Renal pelvis (tissue), 4 donors: ENCODE data around the gene SLC1A2. TPM values are rescaled to one million over a fixed set of nuclear protein-coding genes. Genes with fewer than 3 reads are reported as not detected.

ENCODE experiments used
- DNase-seq: peaks from one replicate; pipeline ENCODE4 v3.0.0-alpha.2; 2013
- polyA plus RNA-seq, 3 donors: library from polyadenylated mRNA; unstranded; fragments of 120-200 nt; gene quantifications; one replicate each; pipeline ENCODE4 v1.2.1, GENCODE V29; 2013; ENCODE audit not compliant: insufficient read length in 3 of 3

The SLC1A2 gene
- polyA plus RNA-seq, 3 donors: 0.44 to 0.61 (median 0.52) TPM

- DNase-seq: no peak
Measured at GRCh38 chr11:35272391-35272902, 146.9 kb downstream of the SLC1A2 start.

DNA sequence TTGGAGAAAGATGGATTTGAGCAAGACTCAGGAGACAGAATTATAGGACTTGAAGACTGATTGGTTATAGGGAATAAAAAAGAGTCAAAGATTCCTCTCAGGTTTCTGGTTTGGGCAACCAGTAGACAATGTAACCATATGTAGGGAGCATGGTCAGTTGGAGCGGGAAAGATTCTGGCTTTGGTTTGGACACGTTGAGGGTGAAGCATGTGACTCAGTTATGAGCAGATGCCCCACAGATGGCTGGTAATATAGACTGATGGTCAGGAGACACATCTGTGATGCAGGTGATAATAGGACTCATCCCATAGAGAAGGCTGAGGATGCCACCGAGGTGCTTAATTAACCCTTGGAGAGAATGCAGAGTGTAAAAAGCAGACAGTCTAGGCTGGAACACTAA is 148.3 kb downstream of the SLC1A2 start:
- DNase-seq: no peak

DNA sequence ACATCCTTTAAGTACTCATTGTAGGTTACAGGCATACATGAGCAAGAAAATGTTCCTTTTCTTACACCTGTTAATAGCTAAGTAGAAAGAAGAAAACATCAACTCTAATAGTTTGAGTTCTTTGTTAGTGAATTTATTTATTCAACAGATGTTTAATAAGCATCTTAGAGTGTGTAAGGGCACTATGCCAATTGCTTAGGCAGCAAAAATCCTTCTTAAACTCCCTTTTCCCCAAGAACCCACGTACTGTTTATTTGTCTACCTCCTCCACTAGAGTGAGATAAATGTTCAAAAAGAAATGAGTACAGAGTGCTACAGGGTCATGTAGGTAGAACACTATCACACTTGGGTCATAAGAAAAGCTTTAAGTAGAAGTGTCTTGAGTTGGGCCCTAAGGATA is 149.0 kb downstream of the SLC1A2 start:
- no peak for DNase-seq

DNA sequence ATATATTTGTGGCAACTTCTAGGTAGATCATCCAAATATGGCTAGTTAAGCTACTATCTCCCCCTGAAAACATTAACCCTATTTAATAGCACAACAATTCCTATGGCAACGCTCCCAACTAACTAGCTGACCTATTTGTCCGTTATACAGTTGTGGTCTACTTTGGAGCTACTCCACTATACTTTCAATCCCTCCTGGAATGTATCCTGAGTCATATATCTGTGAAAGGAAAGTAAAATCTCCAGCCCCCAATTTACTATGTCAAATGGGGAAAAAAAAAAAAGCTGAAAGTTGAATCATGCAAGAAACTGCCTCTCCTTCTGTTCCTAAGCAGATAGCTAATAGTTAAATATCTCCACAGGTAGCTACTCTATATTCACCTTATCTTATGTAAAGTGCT is 151.9 kb downstream of the SLC1A2 start:
- DNase-seq: no peak

- DNase-seq: no peak
Measured at GRCh38 chr11:35265755-35266454, 153.5 kb downstream of the SLC1A2 start.

GRCh38 chr11:35262735-35263134 is 156.6 kb downstream of the SLC1A2 start:
- no peak for DNase-seq

DNA sequence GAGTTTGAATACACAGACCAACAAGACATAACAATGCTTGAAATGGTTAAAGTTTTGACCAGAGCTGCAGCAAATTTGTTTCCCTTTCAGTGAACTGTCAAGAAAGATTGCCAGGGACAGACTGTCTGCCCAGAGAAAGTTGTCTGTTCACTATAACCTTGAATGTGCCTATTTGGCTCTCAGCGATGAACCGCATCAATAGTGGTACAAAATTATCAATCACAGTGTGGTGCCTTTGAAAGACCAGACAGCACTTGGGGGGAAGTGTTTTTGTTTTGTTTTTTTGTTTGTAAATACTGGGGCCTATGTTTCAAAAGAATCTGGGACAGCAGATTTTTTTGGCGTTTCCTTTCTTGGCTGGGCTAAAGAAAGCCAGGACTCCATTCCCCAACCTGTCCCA is 157.3 kb downstream of the SLC1A2 start:
- DNase-seq: no peak

DNA sequence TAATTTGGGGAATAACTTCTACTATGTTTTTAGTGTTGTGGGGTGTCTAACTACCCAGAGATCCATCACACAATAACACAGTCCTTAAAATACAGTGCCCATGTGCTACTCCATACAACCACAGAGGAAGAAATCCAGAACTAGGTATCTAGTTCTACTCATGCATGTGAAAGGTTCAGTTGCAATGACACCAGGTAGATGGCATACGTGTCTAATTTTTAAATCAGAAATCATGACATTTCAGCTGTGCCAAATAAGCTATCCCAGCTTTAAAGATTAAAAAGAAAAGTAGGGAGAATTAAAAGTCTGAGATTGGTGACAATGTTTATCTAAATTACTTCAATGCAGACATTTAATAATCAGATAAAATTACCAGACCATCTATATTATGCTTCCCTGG is 158.2 kb downstream of the SLC1A2 start:
- no peak for DNase-seq

DNA sequence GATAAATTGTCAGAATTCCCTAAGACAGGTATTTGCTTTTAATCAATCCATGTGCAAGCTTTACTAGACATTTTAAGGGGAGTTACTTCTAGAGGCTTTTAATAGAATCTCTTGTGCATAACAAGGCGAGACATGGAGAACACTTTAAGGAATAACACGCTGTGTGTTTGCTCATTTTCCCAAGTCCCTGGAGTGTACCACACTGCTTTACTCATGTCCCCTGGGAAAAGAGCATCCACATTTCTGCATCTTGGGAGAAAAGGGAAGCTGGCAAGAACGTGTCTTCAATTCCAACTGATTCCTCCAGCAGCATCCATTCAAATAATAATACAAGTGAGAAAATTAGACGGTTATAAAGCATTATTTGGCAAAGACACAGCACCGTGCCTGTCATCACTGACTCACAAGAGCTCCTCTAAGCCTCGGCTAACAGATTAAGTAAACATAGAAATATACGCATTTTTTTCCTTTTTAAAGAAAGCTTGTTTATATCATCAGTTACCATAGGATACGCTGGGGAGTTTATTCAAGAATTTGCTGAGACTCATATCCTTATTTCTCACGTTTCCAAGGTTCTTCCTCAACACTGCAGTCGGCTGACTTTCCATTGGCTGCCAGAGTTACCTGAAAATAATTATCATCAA is 158.9 kb downstream of the SLC1A2 start:
- DNase-seq: no peak

GRCh38 chr11:35259529-35259928 is 159.8 kb downstream of the SLC1A2 start:
- DNase-seq: no peak

DNA sequence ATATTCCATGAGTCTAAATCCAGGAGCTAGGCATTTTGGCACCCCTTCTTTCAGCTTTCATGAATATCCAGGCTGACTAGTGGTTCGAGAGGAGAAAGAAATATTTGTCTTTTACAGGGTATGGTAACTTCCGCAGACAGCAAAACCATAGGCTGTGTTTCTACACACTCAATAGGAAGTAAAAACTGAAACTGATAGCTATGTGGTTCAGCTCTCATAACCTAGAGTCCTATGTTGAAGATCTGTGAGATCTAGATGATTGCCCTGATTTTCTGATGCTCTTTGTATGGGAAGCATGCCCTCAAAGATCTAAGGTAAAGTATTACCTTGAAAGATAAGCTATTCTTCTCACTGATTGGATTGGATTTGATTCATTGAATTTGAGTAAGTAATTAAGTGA is 162.1 kb downstream of the SLC1A2 start:
- DNase-seq: no peak

- no peak for DNase-seq
Measured at GRCh38 chr11:35256296-35256695, 163.1 kb downstream of the SLC1A2 start.

- DNase-seq: no peak
Measured at GRCh38 chr11:35255514-35255913, 163.8 kb downstream of the SLC1A2 start.

- DNase-seq: no peak
Measured at GRCh38 chr11:35253237-35253636, 166.1 kb downstream of the SLC1A2 start.

DNA sequence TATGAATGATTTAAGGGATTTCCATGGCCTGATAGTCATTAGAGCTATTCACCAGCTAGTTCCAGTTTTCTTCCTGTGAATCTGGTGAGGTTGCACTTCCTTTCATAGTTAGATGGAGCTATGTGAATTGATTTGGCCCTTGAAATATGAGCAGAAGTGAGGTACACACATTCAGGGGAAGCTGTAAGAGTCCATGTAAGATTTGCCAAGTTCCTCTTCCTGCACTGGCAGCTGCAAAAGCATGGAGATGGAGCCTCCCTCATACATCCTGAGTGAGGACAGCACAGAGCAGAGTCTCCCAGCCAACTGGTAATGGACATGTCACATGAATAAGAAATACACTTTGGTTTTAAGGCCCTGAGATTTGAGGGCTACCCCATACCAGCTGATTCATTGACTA is 168.7 kb downstream of the SLC1A2 start:
- DNase-seq: no peak

DNA sequence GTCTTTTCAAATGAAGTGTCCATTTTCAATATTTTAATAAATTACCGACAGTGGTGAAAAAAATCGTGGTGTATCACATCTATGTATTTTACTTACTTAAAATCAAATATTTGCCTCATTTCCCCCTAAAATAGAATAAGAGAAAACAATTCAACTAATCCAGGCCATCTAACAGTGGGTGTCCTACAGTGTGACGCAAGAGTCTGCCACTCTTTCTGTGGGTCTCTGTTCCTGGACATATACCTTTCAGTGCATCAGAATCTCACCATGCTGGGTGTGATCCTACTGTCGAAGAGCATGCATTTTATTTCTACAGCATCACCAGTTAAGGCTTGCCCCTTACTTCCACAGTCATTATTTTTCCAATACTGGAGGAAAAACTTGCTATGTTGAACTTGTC is 169.2 kb downstream of the SLC1A2 start:
- DNase-seq: no peak

DNA sequence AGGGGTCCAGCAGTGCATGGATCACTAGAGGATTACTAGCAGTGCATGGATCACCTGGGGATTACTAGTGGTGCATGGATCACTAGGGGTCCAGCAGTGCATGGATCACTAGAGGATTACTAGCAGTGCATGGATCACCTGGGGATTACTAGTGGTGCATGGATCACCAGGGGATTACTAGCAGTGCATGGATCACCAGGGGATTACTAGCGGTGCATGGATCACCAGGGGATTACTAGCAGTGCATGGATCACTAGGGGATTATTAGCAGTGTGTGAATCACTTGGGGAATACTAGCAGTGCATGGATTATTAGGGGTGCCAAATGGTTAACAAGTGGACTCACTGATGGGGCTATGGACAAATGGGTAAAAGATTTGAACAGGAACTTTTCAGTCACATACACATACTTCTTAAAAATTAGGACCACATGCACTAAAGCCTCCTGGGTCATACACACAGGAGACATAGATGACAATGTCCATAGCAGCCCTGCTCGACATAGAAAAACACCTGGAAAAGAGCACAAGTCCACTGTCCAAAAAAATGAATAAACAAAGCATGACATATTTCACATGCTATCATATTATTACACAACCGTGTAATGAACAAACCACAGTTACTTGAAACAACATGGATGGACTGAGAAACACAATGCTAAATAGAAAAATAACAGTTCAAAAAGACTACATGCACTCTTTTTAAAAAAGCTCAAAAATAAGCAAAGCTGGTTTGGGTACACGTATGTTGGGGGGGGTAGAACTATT is 170.6 kb downstream of the SLC1A2 start:
- DNase-seq: no peak

- no peak for DNase-seq
Measured at GRCh38 chr11:35247863-35248262, 171.5 kb downstream of the SLC1A2 start.

DNA sequence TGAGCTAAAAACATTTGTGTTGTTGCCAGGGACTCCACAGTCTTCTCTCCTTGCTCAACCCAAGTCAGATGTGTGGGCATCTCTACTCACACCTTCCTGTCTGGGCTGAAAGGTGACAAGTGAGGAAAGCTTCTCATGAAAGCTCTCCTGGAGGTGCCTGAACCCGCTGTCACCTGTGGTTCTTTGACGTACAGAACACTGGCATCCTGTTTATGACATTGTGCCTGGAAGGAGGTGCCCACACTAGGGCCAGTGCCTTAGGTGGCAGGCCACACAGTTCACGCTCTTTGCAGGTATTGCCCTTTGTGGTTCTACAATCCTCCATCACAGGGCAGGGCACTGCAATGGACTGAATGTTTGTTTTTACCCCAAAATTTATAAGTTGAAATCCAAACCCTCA is 171.9 kb downstream of the SLC1A2 start:
- DNase-seq: no peak

DNA sequence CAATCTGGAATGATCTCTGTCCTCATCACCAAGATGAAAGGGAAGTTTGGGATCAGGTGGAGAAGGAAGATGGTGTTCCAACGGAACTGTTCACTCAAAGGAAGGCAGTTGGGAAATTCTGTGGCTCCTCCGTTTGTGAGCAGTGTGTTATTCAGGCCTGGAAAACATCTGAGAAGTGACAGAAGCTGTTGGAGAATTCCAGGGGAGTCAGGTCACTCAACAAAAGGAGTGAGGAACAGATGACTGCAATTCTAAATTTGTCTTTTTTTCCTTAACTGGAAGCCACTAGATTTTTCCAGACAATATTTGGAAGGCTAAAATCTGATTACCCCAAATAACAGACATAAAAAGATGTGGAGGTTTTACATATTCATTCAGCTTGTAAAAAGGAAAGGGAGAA is 172.6 kb downstream of the SLC1A2 start:
- DNase-seq: no peak

GRCh38 chr11:35245786-35246185 is 173.6 kb downstream of the SLC1A2 start:
- no peak for DNase-seq

DNA sequence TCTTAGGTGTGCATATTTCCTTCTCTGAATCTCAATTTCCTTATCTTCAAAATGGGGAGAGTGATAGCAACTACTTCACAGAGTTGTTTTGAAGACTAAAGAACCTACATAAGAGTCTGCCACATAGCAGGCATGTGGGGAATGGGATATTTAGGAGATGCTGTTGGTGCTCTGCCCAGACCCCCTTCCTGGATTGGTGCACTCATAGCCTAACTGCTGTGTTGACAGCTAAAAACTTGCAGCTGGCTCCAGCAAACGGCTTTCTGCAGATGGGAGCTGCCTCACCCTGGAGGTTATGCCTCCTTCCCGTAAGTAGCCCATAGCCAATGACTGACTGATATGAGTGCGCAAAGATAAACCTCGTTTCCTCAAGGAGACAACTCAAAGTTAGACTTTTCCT is 174.3 kb downstream of the SLC1A2 start:
- no peak for DNase-seq

DNA sequence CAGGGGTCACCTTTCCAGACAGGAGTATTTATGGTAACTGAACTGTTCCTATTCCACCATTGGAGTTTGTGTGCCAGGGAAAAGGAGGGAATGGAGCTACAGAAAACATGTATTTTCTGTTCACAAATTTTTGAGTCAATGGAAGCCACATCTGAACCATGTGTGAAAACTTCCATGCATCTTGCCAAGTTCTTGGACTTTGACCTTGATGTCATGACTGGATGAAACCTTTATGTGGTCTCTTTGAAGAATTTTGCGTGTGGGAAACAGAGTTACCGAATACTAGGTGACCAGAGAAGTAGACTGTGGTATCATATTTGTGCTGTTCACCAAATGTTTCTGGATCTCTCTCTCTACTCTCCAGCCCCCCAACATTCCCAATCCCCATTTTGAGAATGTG is 175.6 kb downstream of the SLC1A2 start:
- no peak for DNase-seq
